ENCODE results near the gene METTL25B.

METTL25B gene

GRCh38 chr1:156726549-156727226 lies 1.6 kb upstream of the METTL25B start:
- peak; percentile 72 for TF ChIP-seq CTCF (IDR thresholded peaks at IDR 0.05; ENCODE audit: insufficient read depth, low read depth, low read length, missing control alignments)
- peak overlapping the region; percentile 99 for H3K4me3 ChIP-seq (ENCODE audit: low read length)
- DNase-seq (ENCODE audit: low read depth) = peak; percentile 79

GRCh38 chr1:156727492-156727891 lies 777 bp upstream of the METTL25B start:
- no peak for TF ChIP-seq CTCF (IDR thresholded peaks at IDR 0.05; ENCODE audit: insufficient read depth, low read depth, low read length, missing control alignments)
- DNase-seq (ENCODE audit: low read depth) = no peak
- peak overlapping the region; percentile 99 for H3K4me3 ChIP-seq (ENCODE audit: low read length)

GRCh38 chr1:156728599-156729462 lies 562 bp downstream of the METTL25B start, which contains the start of gene ISG20L2:
Gene ISG20L2 (minus strand): TSS chr1:156728766. CDS start chr1:156727652, 1,114 bp downstream.
- no peak for TF ChIP-seq CTCF (IDR thresholded peaks at IDR 0.05; ENCODE audit: insufficient read depth, low read depth, low read length, missing control alignments)
- H3K4me3 ChIP-seq (ENCODE audit: low read length) = peak within 1 kb of the TSS; percentile 99
- peak; percentile 98 for DNase-seq (ENCODE audit: low read depth)

- H3K4me3 ChIP-seq (ENCODE audit: low read length) = no peak overlapping the region
- no peak for DNase-seq (ENCODE audit: low read depth)
These were observed 5.8 kb downstream of the METTL25B start for GRCh38 chr1:156733989-156734584.

GRCh38 chr1:156738407-156738806 lies 10.1 kb downstream of the METTL25B start:
- no peak overlapping the region for H3K4me3 ChIP-seq (ENCODE audit: low read length)
- no peak for TF ChIP-seq CTCF (IDR thresholded peaks at IDR 0.05; ENCODE audit: insufficient read depth, low read depth, low read length, missing control alignments)
- no peak for DNase-seq (ENCODE audit: low read depth)

More at GRCh38 chr1:156733989-156734584, 5.8 kb downstream of the METTL25B start:
- TF ChIP-seq CTCF (IDR thresholded peaks at IDR 0.05; ENCODE audit: insufficient read depth, low read depth, low read length, missing control alignments) = no peak

- H3K4me3 ChIP-seq (ENCODE audit: low read length) = no peak overlapping the region
- TF ChIP-seq CTCF (IDR thresholded peaks at IDR 0.05; ENCODE audit: insufficient read depth, low read depth, low read length, missing control alignments) = no peak
- DNase-seq (ENCODE audit: low read depth) = no peak
These were observed 10.6 kb downstream of the METTL25B start for GRCh38 chr1:156738916-156739315.
